ENCODE measurements around the gene PRPF38A. TPM values are rescaled to one million over a fixed set of nuclear protein-coding genes. Genes with fewer than 3 reads are reported as not detected.
A peak's percentile ranks its signal among the peaks of the same experiment; 100 is the strongest.

Gene PRPF38A
- total RNA-seq, 6 donors from 2014 or later = 2.7 to 39.6 (median 16.3) TPM

DNA sequence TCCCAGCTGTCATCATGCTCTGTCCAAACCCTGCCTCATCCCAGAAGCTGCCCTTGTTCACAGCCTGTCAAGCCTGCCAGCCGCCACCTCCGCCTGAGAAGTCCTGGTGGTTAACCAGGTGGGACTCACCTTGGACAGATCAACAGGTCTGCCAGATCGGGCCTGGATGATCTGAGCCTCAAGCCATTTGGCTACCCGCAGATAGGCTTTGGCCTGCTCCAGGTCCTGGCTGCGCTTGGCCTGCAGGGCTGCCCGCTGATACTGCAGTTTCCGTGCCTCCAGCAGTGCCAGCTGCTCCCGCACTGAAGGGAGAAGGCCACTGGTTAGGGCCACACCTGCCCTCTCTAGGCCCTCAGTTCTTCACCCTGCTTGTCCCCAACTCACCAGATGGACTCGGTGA, 47.0 kb upstream of the PRPF38A start:
- no peaks in the 10 kb centered on the region for H3K4me1 ChIP-seq
- H3K27me3 ChIP-seq = no peaks in the 10 kb centered on the region
- WGBS, 2 donors = 95 to 97% methylated on average over 7 to 8 of the region's 9 CpGs
- H3K4me3 ChIP-seq = no peak overlapping the region
- DNase-seq (no peak), ATAC-seq (ENCODE audit: low FRiP score in 2 of 2) (no peak)
- H3K9me3 ChIP-seq = no peaks in the 10 kb centered on the region
- peaks cover 78 to 100% (median 99%) of the 10 kb centered on the region in 4 donors for H3K36me3 ChIP-seq
- TF ChIP-seq POLR2AphosphoS5 (IDR thresholded peaks at IDR 0.05) (no peak), POLR2A (IDR thresholded peaks at IDR 0.05) (no peak), EP300 (IDR thresholded peaks at IDR 0.05) (no peak)
- TF ChIP-seq, protein P1, sequence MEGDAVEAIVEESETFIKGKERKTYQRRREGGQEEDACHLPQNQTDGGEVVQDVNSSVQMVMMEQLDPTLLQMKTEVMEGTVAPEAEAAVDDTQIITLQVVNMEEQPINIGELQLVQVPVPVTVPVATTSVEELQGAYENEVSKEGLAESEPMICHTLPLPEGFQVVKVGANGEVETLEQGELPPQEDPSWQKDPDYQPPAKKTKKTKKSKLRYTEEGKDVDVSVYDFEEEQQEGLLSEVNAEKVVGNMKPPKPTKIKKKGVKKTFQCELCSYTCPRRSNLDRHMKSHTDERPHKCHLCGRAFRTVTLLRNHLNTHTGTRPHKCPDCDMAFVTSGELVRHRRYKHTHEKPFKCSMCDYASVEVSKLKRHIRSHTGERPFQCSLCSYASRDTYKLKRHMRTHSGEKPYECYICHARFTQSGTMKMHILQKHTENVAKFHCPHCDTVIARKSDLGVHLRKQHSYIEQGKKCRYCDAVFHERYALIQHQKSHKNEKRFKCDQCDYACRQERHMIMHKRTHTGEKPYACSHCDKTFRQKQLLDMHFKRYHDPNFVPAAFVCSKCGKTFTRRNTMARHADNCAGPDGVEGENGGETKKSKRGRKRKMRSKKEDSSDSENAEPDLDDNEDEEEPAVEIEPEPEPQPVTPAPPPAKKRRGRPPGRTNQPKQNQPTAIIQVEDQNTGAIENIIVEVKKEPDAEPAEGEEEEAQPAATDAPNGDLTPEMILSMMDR (IDR thresholded peaks at IDR 0.05) = no peak
- no peak overlapping the region for H3K27ac ChIP-seq

- ATAC-seq (ENCODE audit: low FRiP score in 2 of 2) (no peak), DNase-seq (peak in 1 of 2 donors; percentile 77)
- Histone ChIP-seq H3K27ac (no peak overlapping the region), H3K27me3 (no peaks in the 10 kb centered on the region), H3K4me3 (no peak overlapping the region), H3K36me3 (peaks cover 74 to 98% (median 91%) of the 10 kb centered on the region in 4 donors), H3K9me3 (no peaks in the 10 kb centered on the region), H3K4me1 (peaks cover 0 to 2% (median under 1%) of the 10 kb centered on the region in 4 donors)
- 94 to 95% methylated on average over 7 to 18 of the region's 18 CpGs for WGBS, 2 donors
- no peak for TF ChIP-seq EP300 (IDR thresholded peaks at IDR 0.05)
- TF ChIP-seq, protein P1 (IDR thresholded peaks at IDR 0.05) = no peak
- no peak for TF ChIP-seq POLR2A (IDR thresholded peaks at IDR 0.05)
- TF ChIP-seq POLR2AphosphoS5 (IDR thresholded peaks at IDR 0.05) = no peak
These were observed 45.4 kb upstream of the PRPF38A start for GRCh38 chr1:52358851-52359497.

- Histone ChIP-seq H3K27ac (no peak overlapping the region), H3K4me3 (no peak overlapping the region), H3K9me3 (no peaks in the 10 kb centered on the region), H3K27me3 (no peaks in the 10 kb centered on the region), H3K36me3 (peaks cover 64 to 92% (median 81%) of the 10 kb centered on the region in 4 donors), H3K4me1 (peaks cover 8 to 10% (median 10%) of the 10 kb centered on the region in 4 donors)
- peak in 1 of 2 donors; percentile 61 for DNase-seq
- ATAC-seq (ENCODE audit: low FRiP score in 2 of 2) = no peak
- TF ChIP-seq EP300 (IDR thresholded peaks at IDR 0.05) = no peak
- TF ChIP-seq, protein P1 (IDR thresholded peaks at IDR 0.05) = no peak
- 92 to 96% methylated on average over 23 to 24 of the region's 24 CpGs for WGBS, 2 donors
These were observed 44.5 kb upstream of the PRPF38A start for GRCh38 chr1:52359676-52360594.

DNA sequence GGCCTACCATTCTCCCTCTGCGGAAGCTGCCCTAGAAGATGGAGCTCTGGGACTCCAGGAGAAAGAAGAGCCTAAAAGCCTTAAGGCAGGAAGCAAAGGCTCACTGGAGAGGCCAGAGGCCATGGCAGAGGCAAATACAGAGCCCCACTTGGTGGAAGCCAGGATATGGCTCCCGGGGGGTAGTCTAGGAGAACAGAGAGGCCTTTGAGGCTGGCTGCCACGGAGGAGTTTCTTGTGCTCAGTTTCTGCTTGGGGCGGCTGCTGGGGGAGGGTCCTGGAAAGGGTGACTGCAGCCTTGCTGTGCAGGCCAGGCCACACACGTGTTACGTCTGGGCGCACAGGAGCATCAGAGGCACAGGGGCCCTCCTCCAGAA, 43.8 kb upstream of the PRPF38A start:
- ATAC-seq (ENCODE audit: low FRiP score in 2 of 2) (no peak), DNase-seq (no peak)
- Histone ChIP-seq H3K27me3 (no peaks in the 10 kb centered on the region), H3K4me1 (peaks cover 12 to 13% (median 13%) of the 10 kb centered on the region in 4 donors), H3K27ac (no peak overlapping the region), H3K9me3 (no peaks in the 10 kb centered on the region), H3K36me3 (peaks cover 58 to 85% (median 74%) of the 10 kb centered on the region in 4 donors), H3K4me3 (no peak overlapping the region)
- TF ChIP-seq, protein P1 (IDR thresholded peaks at IDR 0.05) = no peak
- TF ChIP-seq EP300 (IDR thresholded peaks at IDR 0.05) (no peak), POLR2AphosphoS5 (IDR thresholded peaks at IDR 0.05) (no peak), POLR2A (IDR thresholded peaks at IDR 0.05) (no peak)
- WGBS, 2 donors = 91 to 100% methylated on average over 3 to 7 of the region's 7 CpGs

Data from upper lobe of left lung (tissue), 6 donors.